8988T (cell line): ENCODE measurements around the gene ZNF787.

Source experiments
- DNase-seq: peaks from one replicate; pipeline ENCODE4 v3.0.0; 2011

Gene ZNF787

DNA sequence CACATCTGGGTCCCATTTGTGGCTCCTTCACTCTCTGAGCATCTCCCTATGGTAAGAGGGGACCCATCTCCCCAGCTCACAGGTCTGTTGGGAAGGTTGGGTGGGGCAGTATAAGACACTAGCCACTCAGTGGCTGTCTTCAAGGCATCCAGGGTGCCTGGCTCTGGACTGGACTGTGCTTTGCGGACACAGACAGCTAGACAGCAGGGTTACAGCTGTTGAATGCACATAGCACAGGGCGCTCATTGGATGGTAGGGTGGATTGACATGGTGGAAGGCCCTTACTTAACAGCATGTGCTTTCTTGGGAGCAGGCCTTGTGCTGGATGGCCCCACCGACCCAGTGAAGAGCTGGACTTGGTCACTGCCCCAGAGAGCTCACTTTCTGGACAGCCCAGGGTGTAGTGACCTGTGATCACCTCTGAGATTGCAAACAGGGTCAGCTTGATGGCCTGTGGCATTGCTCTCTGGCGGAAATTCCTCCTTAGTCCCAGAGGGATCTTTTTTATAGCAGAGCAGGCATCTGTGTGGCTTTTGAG is 21.9 kb upstream of the ZNF787 start:
- no peak for DNase-seq

GRCh38 chr19:56142087-56142787 is 21.1 kb upstream of the ZNF787 start:
- no peak for DNase-seq

- no peak for DNase-seq
These were observed 20.4 kb upstream of the ZNF787 start for GRCh38 chr19:56141417-56141993.

- DNase-seq = peak; percentile 93
These were observed 19.7 kb upstream of the ZNF787 start, which contains the start of gene ZNF444 for GRCh38 chr19:56140583-56141416. ZNF444 (plus strand) TSS chr19:56141287; CDS start chr19:56146912, 5,625 bp downstream.

GRCh38 chr19:56139847-56140582 is 18.9 kb upstream of the ZNF787 start:
- no peak for DNase-seq

GRCh38 chr19:56138069-56138468 is 17.0 kb upstream of the ZNF787 start:
- no peak for DNase-seq

GRCh38 chr19:56137405-56137804 is 16.3 kb upstream of the ZNF787 start:
- no peak for DNase-seq

- DNase-seq = no peak
These were observed 15.3 kb upstream of the ZNF787 start for GRCh38 chr19:56136362-56136761.

DNA sequence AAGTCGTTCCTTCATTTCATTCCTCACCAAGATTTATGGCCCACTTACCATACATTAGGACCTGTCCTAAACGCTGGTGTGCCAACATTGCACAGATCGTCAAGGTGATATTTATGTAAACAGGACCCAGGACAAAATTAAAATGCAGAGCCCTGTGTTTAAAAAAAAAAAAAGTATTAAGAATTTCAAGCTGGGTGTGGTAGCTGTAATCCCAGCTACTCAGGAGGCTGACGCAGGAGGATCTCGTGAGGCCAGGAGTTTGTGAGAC is 13.5 kb upstream of the ZNF787 start:
- no peak for DNase-seq

- no peak for DNase-seq
These were observed 13.0 kb upstream of the ZNF787 start for GRCh38 chr19:56133858-56134653.

DNA sequence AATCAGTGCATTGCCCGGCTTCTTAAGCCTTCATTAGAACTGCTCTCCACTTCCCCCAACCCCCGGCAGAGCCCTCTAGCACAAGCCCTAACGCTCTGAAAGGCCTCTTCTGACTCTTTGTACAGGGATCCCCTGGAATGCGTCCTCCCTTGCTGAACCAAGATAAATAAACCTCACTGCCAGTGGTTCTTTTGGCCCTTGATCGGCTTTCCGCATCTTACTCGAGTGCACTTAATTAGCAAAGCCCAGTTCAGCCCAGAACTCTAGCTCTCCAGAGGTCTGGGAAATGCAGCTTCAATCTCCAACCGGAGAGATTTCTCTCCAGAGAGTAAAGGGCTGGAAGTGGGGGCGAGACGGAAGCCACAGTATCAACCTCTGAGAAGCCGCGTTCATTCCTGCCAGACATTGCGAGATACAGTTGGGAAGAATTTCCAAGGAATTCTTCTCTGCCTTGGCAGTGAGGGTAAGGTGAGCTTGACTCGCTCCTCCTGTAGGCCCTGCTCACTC is 11.3 kb upstream of the ZNF787 start:
- no peak for DNase-seq

DNA sequence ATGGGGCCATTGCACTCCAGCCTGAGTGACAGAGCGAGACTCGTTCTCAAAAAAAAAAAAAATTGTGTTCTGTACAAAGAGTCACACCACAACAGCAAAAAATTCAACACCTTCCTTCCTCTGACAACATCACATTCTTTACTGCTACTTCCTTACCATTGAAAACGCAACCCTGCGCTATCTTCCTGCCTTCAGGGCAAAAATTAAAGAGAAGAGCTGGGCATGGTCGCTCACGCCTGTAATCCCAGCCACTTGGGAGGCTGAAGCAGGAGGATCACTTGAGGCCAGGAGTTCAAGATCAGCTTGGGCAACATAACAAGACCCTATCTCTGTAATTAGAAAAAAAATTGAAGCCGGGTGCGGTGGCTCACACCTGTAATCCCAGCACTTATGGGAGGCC is 10.6 kb upstream of the ZNF787 start:
- no peak for DNase-seq

DNA sequence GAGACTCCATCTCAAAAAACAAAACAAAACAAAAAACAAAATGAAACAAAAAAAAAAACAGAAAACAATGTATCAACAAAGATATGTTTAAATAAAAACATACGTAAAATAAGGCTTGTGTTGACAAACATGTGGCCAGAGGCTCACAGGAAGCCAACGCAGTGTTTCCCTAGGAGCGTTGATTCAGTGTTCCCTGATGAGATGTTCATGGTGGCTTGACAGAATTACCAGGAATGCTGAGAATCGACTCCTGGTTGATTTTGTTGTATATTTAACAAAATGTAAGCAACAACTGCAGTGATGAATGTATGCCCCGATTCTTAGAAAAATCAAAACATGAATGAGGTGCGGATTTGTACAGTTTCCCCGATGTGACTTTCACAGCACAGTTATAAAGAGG is 8.9 kb upstream of the ZNF787 start:
- DNase-seq = no peak

- no peak for DNase-seq
These were observed 6.1 kb upstream of the ZNF787 start for GRCh38 chr19:56126983-56127780.

- no peak for DNase-seq
These were observed 4.9 kb upstream of the ZNF787 start for GRCh38 chr19:56125806-56126590.

DNA sequence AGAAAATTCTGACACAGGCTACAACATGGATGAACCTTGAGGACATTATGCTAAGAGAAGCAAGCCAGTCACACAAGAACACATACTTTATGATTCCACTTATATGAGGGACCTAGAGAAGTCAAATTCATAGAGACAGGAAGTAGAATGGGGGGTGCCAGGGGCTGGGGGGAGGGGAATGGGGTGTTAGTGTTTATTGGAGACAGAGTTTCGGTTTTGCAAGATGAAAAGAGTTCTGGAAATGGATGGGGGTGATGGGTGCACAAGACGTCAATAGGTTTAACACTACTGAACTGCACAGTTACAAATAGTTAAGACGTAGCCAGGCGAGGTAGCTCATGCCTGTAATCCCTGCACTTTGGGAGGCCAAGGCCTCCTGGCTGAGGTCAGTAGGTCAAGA is 3.5 kb upstream of the ZNF787 start:
- no peak for DNase-seq

DNA sequence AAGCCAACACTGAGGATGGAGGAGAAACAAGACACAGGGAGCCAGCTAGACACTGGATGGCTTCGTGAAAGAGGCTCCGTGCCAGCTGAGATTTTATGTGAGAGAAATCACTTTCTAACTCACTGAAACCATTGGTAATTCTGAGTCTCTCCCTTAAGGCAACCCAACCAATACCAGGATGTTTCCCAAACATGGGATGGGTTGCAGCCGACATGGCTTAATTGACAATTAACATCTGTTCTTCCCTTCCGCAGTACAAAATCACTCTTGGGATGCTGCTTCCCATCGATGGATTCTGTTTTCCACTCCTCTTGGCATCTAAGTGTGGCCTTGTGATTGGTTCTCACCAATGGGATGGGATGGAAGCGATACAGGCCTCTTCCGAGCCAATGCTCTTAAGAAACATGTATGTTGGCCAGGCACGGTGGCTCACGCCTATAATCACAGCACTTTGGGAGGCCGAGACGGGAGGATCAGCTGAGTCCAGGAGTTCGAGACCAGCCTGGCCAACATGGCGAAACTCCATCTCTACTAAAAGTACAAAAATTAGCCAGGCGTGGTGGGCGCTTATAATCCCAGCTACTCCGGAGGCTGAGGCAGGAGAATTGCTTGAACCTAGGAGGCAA is 2.3 kb upstream of the ZNF787 start:
- DNase-seq = no peak

DNA sequence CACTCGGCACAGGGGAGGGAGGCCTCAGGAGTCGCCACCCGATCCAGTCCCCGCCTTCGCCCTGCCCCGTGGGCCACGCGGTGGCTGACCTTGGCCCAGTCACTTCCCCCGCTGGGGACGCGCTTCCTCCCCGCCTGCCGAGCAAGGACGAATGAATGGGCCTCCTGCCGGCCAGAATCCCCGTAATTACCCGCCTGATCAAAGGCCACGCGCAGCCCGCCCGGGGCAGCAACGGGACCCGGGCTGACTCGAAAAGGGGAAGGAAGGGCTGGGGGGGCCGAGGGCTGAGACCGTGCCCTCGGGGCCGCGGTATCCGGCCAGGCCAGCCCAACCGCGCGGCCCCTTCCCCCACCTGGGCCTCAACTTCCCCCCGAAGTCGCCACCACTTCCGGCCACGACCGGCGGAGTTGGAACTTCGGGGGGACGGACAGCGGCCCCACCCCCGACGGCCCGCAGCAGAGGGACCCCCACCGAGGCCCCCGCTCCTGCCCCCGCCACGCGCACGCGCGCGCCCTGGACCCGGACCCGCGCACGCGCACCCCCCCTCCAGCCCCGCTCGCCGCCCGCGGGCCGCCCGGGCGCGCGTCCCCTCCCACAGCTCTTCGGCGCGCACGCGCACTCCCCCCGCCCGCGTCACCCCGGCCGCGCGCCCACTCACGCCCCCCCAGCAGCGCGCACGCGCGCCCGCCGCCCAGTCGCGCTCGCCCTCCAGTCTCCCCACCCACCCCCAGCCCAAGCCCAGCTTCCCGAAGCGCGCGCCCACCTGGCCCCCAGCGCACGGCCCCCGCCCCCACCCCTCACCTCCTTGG is 520 bp downstream of the ZNF787 start:
- peak; percentile 76 for DNase-seq

DNA sequence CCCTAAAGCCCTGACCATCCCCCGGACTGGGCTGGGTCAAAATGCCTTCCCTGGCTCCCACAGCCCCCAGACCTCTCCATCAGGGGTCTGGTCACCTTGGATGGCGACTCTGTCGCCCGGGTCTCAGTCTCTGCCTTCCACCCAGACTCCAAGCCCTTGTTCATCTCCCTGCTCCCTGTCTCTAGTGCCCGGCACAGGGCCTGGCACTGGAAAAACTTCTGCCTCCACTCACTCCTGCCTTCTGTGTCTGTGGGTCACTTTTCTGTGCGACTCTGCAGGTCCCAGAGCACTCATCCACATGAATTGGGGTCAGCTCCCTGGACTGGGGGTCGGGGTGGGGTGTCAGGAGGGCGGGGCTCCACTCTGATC is 1.1 kb downstream of the ZNF787 start:
- DNase-seq = no peak
